Measurements from ENCODE around the gene LPCAT3.

Gene LPCAT3

GRCh38 chr12:6996040-6996441, 22.2 kb downstream of the LPCAT3 start:
- no peaks in the 10 kb centered on the region for H3K79me2 ChIP-seq (ENCODE audit: insufficient read depth, low read length)
- TF ChIP-seq EZH2phosphoT487 (IDR thresholded peaks at IDR 0.05; ENCODE audit: borderline replicate concordance) (no peak), CTCF (conservative IDR thresholded peaks at IDR 0.05; ENCODE audit: low read length) (no peak)
- no peak overlapping the region for H2AFZ ChIP-seq (ENCODE audit: low read length)
- H3K4me2 ChIP-seq (ENCODE audit: low read depth, low read length, poor library complexity, severe bottlenecking), result no peak overlapping the region
- peaks cover 8% of the 10 kb centered on the region; the same call in 1 of the 2 replicates for H3K36me3 ChIP-seq (ENCODE audit: insufficient read depth, low read length)
- no peaks in the 10 kb centered on the region for H3K9me3 ChIP-seq (ENCODE audit: insufficient read depth, low read depth, low read length)
- H4K20me1 ChIP-seq (ENCODE audit: insufficient read depth, low read length, poor library complexity, severe bottlenecking), result no peaks in the 10 kb centered on the region
- H3K4me1 ChIP-seq (ENCODE audit: insufficient read depth, low read length, poor library complexity, severe bottlenecking), result no peaks in the 10 kb centered on the region
- H3K4me3 ChIP-seq (ENCODE audit: low read length, poor library complexity, severe bottlenecking), result no peak overlapping the region
- H3K9ac ChIP-seq (ENCODE audit: low read depth, low read length, poor library complexity, severe bottlenecking), result no peak overlapping the region
- H3K27me3 ChIP-seq (ENCODE audit: insufficient read depth, low read length, poor library complexity, severe bottlenecking), result no peaks in the 10 kb centered on the region
- H3F3A ChIP-seq (ENCODE audit: low read depth), result no peaks in the 10 kb centered on the region
- H3K9me2 ChIP-seq (replicated peaks; ENCODE audit: low read depth, low read length), result no peaks in the 10 kb centered on the region

GRCh38 chr12:6987956-6988553, 30.2 kb downstream of the LPCAT3 start:
- no peak overlapping the region for H3K9ac ChIP-seq (ENCODE audit: low read depth, low read length, poor library complexity, severe bottlenecking)
- H2AFZ ChIP-seq (ENCODE audit: low read length), result no peak overlapping the region
- no peaks in the 10 kb centered on the region for H3K27me3 ChIP-seq (ENCODE audit: insufficient read depth, low read length, poor library complexity, severe bottlenecking)
- peaks cover 11% of the 10 kb centered on the region; the same call in 1 of the 2 replicates for H3K36me3 ChIP-seq (ENCODE audit: insufficient read depth, low read length)
- no peaks in the 10 kb centered on the region for H3K9me2 ChIP-seq (replicated peaks; ENCODE audit: low read depth, low read length)
- H3F3A ChIP-seq (ENCODE audit: low read depth), result no peaks in the 10 kb centered on the region
- H3K4me3 ChIP-seq (ENCODE audit: low read length, poor library complexity, severe bottlenecking), result no peak overlapping the region
- no peak overlapping the region for H3K4me2 ChIP-seq (ENCODE audit: low read depth, low read length, poor library complexity, severe bottlenecking)
- no peaks in the 10 kb centered on the region for H4K20me1 ChIP-seq (ENCODE audit: insufficient read depth, low read length, poor library complexity, severe bottlenecking)
- no peaks in the 10 kb centered on the region for H3K4me1 ChIP-seq (ENCODE audit: insufficient read depth, low read length, poor library complexity, severe bottlenecking)
- H3K9me3 ChIP-seq (ENCODE audit: insufficient read depth, low read depth, low read length), result no peaks in the 10 kb centered on the region
- no peaks in the 10 kb centered on the region for H3K79me2 ChIP-seq (ENCODE audit: insufficient read depth, low read length)
- no peak for TF ChIP-seq EZH2phosphoT487 (IDR thresholded peaks at IDR 0.05; ENCODE audit: borderline replicate concordance)

- H3K27me3 ChIP-seq (ENCODE audit: insufficient read depth, low read length, poor library complexity, severe bottlenecking), result no peaks in the 10 kb centered on the region
- no peak overlapping the region for H3K4me3 ChIP-seq (ENCODE audit: low read length, poor library complexity, severe bottlenecking)
- H3K9me2 ChIP-seq (replicated peaks; ENCODE audit: low read depth, low read length), result no peaks in the 10 kb centered on the region
- no peaks in the 10 kb centered on the region for H3F3A ChIP-seq (ENCODE audit: low read depth)
- H3K9ac ChIP-seq (ENCODE audit: low read depth, low read length, poor library complexity, severe bottlenecking), result no peak overlapping the region
- no peaks in the 10 kb centered on the region for H3K4me1 ChIP-seq (ENCODE audit: insufficient read depth, low read length, poor library complexity, severe bottlenecking)
- no peaks in the 10 kb centered on the region for H3K79me2 ChIP-seq (ENCODE audit: insufficient read depth, low read length)
- H2AFZ ChIP-seq (ENCODE audit: low read length), result no peak overlapping the region
- no peaks in the 10 kb centered on the region for H3K9me3 ChIP-seq (ENCODE audit: insufficient read depth, low read depth, low read length)
- H3K4me2 ChIP-seq (ENCODE audit: low read depth, low read length, poor library complexity, severe bottlenecking), result no peak overlapping the region
- TF ChIP-seq CTCF (conservative IDR thresholded peaks at IDR 0.05; ENCODE audit: low read length) (no peak), EZH2phosphoT487 (IDR thresholded peaks at IDR 0.05; ENCODE audit: borderline replicate concordance) (no peak)
- H4K20me1 ChIP-seq (ENCODE audit: insufficient read depth, low read length, poor library complexity, severe bottlenecking), result no peaks in the 10 kb centered on the region
- peaks cover 40% of the 10 kb centered on the region; the same call in 1 of the 2 replicates for H3K36me3 ChIP-seq (ENCODE audit: insufficient read depth, low read length)
These were observed 35.7 kb downstream of the LPCAT3 start for GRCh38 chr12:6982532-6982931.
